Fibroblast of skin of right biceps (primary cell): ENCODE measurements around the gene COMMD2.

ENCODE experiments used
- DNase-seq: peaks from one replicate; pipeline ENCODE4 v3.0.0-alpha.2; 2013

The COMMD2 gene

GRCh38 chr3:149701206-149701976, 50.9 kb downstream of the COMMD2 start:
- DNase-seq: peak; percentile 44
